Dedifferentiated amniotic fluid mesenchymal stem cell (primary cell): ENCODE results near the gene SPR.

Source experiments
- DNase-seq: peaks from one replicate; pipeline ENCODE4 v3.0.0-alpha.2; 2016; ENCODE audit errors: extremely low spot score

The SPR gene

DNA sequence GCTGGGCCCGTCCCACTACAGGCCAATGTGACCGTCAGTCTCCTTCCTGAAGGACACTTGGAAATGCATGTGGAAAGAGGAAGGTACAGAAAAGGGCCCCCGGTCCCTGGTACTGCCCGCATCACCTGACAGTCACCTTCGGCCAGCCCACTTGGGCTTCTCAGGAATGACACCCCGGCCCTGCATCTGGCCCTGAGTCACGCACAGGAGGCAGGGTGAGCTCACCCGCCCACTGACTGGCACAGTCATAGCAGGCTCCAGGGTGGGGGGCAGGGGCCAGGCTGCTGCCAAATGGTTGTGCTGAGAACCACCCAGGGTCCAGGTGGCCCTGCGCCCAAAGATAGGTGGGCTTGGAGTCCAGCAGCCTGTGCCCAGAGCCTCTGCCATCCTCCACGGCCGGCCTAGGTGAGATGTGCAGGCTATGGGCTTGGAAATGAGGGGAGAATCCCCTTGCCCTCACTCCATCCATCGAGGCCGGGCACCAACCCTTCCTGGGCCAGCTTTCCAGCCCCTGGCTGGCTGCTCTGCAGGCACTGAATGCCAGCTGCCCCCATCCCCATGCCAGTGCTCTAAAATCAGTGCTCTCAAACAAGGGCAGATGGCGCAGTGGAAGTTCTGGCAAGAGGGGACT is 44.2 kb downstream of the SPR start:
- DNase-seq, result no peak

DNA sequence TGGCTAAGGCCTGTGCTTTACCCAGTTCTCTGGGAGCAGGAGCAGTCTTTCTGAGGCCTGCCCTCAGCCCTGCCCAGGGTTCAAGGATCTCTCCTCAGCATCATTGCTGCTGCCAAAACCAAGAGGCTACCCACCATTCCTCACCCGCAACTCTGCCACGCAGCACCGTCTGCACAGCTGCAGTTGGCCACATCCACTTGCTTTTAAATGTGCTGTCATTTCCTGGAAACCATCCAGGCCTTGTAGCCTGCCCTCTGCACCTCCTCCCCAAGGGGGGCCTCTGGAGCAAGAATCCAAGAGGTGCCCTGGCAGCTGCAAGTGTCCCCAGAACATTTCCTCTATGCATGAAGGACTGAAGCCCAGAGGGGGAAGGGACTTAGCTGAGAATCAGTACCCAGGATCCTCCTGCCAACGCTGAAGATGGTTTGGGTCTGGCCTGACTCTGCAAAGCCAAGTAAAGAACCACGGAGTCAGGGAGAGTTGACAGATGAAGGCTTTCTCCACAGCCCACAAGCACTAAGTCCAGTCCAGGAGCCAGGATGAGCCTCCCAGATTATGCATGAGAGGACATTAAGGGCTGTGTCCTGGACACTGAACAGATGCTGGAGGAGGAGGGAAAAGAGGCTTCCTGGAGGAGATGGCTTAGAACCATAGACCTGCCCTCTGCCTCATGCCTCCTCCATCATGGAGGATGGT is 45.0 kb downstream of the SPR start:
- DNase-seq, result no peak

DNA sequence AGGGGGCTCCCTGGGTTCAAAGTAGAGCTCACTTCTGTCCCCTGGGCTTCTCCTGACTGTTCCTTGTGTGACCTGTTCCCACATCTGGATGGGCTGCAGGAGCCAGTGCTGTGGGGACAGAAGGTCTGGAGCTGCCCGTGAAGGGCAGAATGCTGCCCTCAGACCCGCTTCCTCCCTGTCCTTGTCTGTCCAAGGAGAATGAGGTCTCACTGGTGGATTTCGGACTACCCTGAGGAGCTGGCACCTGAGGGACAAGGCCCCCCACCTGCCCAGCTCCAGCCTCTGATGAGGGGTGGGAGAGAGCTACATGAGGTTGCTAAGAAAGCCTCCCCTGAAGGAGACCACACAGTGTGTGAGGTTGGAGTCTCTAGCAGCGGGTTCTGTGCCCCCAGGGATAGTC is 45.6 kb downstream of the SPR start:
- no peak for DNase-seq

DNA sequence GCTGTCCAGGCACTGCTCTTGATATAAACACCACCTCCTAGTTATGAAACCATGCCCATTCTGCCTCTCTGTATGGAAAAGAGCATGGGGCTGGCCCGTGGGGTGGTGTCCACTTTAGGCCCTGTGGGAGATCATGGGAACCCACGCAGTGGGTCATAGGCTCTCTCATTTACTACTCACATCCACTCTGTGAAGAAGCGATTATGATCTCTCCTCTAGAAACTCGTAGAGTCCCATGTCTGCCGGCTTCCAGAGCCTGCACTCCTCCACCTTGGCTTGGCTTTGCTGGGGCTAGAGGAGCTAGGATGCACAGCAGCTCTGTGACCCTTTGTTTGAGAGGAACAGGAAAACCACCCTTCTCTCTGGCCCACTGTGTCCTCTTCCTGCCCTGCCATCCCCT is 46.0 kb downstream of the SPR start:
- no peak for DNase-seq

DNA sequence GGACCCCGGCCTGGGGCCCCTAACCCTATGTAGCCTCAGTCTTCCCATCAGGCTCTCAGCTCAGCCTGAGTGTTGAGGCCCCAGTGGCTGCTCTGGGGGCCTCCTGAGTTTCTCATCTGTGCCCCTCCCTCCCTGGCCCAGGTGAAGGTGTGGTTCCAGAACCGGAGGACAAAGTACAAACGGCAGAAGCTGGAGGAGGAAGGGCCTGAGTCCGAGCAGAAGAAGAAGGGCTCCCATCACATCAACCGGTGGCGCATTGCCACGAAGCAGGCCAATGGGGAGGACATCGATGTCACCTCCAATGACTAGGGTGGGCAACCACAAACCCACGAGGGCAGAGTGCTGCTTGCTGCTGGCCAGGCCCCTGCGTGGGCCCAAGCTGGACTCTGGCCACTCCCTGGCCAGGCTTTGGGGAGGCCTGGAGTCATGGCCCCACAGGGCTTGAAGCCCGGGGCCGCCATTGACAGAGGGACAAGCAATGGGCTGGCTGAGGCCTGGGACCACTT is 46.5 kb downstream of the SPR start:
- no peak for DNase-seq

DNA sequence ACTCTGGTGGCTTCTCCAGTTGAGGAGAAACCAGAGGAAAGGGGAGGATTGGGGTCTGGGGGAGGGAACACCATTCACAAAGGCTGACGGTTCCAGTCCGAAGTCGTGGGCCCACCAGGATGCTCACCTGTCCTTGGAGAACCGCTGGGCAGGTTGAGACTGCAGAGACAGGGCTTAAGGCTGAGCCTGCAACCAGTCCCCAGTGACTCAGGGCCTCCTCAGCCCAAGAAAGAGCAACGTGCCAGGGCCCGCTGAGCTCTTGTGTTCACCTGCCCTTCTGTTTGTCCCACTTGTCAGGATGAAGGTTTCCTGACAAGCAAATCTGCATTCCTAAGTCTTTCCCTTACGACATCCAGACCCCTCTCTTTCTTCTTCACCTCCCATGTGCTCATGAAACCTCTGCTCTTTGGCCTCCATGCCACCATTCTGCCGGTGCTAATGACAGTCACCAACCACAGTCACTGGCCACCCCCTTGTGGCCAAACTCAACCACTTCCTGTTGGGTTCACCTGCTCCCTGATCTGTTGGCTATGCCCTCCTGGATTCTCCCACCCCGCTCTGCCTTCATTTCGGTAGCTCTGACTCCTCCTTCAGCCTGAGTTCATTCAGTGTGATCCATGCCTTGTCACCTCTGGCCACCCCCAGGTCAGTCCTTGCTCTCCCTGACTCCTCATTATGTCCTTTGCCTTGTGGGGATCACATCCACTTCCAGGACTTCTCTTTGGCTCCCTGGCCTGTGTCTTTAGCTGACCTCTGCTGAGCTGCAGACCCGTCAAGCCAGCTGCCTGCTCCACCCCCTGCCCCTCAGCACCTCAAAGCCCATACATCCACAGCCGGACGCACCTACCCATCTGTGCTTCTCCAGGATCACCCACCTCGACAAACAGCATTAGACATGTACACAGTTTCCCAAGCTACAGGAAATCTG is 47.7 kb downstream of the SPR start:
- no peak for DNase-seq

DNA sequence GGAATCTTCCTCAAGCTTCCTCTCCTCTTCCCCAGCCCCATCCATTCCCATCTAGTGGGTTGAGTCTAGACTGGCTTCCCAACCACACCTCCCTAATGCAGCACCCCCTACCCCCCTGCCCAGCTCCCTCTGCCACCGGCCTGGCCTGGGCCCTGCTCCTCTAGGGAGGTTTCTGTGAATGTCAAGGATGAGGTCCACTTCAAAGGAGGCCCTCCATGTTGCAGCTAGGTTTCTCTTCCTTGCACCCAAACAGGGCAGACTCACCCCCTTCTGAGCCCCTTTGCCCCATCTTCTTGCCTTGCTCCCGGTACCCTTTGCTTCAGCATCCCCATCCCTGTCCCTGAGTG is 48.4 kb downstream of the SPR start:
- no peak for DNase-seq

DNA sequence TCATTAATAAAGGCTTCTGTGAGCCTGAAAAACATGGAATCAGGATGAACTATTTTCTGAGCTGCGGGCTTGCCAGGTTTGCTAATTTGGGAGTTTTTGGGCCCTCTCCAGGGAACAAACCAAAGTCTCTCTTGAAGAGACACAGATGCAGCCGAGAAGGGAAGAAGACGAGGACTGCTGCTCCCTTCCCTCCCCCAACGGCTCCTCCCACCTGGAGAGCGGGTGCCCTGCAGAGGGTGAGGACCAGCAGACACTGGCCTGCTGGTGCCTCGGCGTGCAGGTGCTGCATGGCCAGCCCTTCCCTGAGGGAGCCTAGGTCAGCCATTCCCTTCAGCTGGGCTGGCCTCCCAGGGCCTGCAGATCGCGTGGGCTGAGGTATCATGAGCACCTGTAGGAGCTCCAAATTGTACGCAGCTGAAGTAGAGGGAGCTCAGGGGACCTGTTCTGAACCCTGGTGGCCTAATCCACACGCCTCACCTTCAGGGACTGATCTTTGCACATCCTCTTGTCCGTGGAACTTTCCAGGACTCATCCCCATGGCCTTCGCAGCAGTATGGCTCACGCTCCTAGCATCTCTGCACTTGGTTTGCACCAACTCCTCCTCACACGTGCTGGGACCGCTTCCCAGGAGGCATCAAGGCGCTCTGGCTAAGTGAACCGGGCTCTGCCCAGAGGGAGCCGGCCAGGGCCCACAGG is 49.6 kb downstream of the SPR start:
- DNase-seq, result no peak

DNA sequence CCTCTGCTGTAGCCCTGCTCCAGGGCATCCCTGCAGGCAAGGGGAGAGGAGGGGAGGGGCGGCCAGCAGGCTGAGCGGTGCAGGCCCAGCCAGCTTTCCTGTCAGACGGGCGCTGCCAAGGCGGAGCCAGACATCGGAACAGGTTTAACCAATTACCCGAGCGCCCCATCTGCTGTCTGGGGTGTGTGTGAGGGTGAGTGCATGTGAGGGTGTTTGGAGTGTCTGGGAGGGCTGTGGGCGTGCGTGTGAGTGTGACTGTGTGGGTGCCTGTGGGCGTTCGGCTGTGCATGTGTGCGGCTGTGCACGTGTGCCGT is 50.1 kb downstream of the SPR start:
- DNase-seq, result no peak

DNA sequence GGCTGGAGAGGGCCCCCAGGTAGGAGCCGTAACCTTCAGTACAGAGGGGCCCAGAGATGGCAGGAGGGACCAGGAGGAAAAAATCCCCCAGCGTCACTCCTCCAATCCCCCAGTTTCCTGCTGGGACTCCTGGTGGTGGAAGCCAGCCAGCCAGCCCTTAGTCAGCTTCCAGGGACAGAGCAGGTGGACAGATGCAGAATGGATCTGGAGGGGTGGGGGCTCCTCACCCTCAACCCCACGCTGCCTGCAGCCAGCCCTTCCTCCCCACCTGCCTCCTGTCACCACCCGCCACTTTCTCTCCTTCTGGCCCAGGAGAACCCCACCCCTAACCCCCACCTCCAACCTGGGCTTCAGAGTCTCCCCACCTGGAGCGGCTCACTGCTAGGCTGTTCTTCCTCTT is 51.2 kb downstream of the SPR start:
- DNase-seq, result no peak

DNA sequence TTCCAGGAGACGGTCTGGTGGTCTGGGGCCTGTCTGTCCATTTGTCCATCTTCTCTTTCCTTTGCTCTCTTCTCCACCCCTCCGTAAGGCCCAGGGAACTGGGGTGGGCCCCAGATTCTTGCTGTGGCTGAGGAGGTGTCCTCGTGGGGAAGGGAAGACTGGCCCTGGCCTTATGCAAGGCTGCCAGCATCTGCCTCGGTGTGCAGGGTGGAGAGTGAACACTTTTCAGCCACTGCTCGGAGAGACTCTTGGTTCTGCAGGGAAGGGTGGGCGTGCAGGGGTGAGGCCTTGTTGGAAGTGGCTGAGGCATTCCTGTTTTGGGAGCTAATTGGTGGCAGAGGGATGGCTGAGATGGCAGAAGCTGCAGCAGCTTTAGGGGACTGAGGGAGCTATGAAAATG is 53.2 kb downstream of the SPR start:
- no peak for DNase-seq

DNA sequence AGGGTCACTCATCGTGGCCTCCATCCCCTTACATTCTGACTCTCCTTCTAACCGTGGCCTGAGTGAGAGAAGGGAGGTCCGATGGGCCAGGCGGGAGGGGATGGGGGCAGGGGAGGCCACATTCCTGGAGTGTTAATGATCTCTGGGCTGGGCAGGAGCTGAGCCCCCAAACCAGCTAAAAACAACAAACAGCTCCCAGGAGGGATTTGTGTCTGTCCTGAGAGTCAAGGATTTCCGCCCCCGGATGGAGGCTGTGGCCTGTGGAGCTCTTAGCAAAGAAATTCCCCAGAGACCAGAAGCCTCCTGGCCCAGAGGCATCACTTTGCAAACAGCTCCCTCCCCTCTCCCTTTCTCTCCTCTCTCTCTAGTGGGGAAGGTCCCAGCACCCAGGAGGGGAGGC is 53.6 kb downstream of the SPR start:
- DNase-seq, result peak; percentile 46
